Large intestine (tissue), 3 donors: ENCODE measurements around the gene NCAPH2. TPM values are rescaled to one million over a fixed set of nuclear protein-coding genes. Genes with fewer than 3 reads are reported as not detected.

ENCODE experiments used
- DNase-seq, 2 donors: peaks; one replicate each; pipeline versions ENCODE4 v3.0.0 to v3.0.0-alpha.2; 2013
- H3K27ac ChIP-seq: one replicate; pipeline ENCODE4 v1.5.1; 2013; ENCODE audit warnings: low read length
- H3K27me3 ChIP-seq: 2 replicates; pipeline ENCODE4 v1.6.1; 2013; ENCODE audit warnings: low read length; ENCODE audit not compliant: control insufficient read depth, insufficient read depth
- H3K36me3 ChIP-seq: 2 replicates; pipeline ENCODE4 v1.6.1; 2013; ENCODE audit warnings: low read length; ENCODE audit not compliant: control insufficient read depth, insufficient read depth
- H3K4me1 ChIP-seq: one replicate; pipeline ENCODE4 v1.6.1; 2013; ENCODE audit warnings: low read length; ENCODE audit not compliant: control insufficient read depth, insufficient read depth
- H3K4me3 ChIP-seq: one replicate; pipeline ENCODE4 v1.5.1; 2013; ENCODE audit warnings: low read length
- H3K9me3 ChIP-seq: one replicate; pipeline ENCODE4 v1.6.1; 2013; ENCODE audit warnings: mild to moderate bottlenecking, low read depth, low read length, moderate library complexity; ENCODE audit not compliant: control insufficient read depth
- WGBS: methylation state at CpG from one replicate; pipeline ENCODE4 v1.1.5; 2013; ENCODE audit warnings: low lambda C conversion rate; ENCODE audit not compliant: insufficient coverage; 5-methylcytosine and 5-hydroxymethylcytosine counted together
- polyA plus RNA-seq: library from polyadenylated mRNA; unstranded; fragments of 120-200 nt; gene quantifications from one replicate; pipeline ENCODE4 v1.2.1, GENCODE V29; 2013

NCAPH2 gene
- polyA plus RNA-seq, 1 donor: 31.2 TPM

- peaks cover 6% of the 10 kb centered on the region for H3K9me3 ChIP-seq
- peaks cover 69% of the 10 kb centered on the region for H3K27me3 ChIP-seq
- peaks cover 4% of the 10 kb centered on the region for H3K4me1 ChIP-seq
- H3K4me3 ChIP-seq: no peak overlapping the region
- DNase-seq: no peak
- no peak overlapping the region for H3K27ac ChIP-seq
- WGBS: no CpG with 5 or more reads among the region's 68 CpGs
- H3K36me3 ChIP-seq: no peaks in the 10 kb centered on the region
Measured at GRCh38 chr22:50548921-50549790, 41.1 kb downstream of the NCAPH2 start.

GRCh38 chr22:50550395-50550794 lies 42.4 kb downstream of the NCAPH2 start:
- Histone ChIP-seq H3K36me3 (no peaks in the 10 kb centered on the region), H3K27me3 (peaks cover 60% of the 10 kb centered on the region), H3K4me1 (peaks cover 4% of the 10 kb centered on the region), H3K27ac (no peak overlapping the region), H3K9me3 (peaks cover 6% of the 10 kb centered on the region), H3K4me3 (no peak overlapping the region)
- WGBS: no CpG with 5 or more reads among the region's 8 CpGs
- no peak for DNase-seq

DNA sequence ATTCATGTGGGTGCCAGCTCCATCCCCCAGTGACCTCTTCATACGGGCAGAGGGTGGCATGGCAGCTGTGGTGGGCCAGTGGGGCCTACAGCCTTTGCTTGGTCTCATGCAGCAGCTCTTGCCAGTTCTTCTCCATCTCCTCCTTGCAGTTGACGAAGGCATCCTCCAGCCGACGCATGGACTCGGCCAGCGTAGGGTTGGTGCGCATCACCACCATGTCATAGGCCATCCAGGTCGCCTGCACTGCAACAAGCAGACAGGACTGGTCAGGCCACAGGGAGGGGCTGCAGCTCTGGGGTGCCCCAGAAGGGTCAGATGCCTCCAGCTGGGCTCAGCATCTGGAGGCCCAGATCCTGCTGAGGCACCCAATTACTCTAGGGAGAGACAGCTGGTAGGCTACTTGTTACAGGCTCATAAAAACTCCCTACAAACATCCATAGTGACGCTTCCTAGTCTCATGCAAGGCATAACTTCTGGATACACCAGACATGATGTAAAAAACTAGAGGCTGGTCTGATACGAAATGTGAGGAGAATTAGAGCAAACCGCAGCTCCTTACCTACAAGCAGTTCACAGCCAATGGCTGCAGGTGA lies 43.2 kb downstream of the NCAPH2 start:
- Histone ChIP-seq H3K9me3 (peaks cover 6% of the 10 kb centered on the region), H3K27me3 (peaks cover 54% of the 10 kb centered on the region), H3K4me1 (peaks cover 4% of the 10 kb centered on the region), H3K4me3 (no peak overlapping the region), H3K27ac (no peak overlapping the region), H3K36me3 (no peaks in the 10 kb centered on the region)
- no CpG with 5 or more reads among the region's 11 CpGs for WGBS
- no peak for DNase-seq

DNA sequence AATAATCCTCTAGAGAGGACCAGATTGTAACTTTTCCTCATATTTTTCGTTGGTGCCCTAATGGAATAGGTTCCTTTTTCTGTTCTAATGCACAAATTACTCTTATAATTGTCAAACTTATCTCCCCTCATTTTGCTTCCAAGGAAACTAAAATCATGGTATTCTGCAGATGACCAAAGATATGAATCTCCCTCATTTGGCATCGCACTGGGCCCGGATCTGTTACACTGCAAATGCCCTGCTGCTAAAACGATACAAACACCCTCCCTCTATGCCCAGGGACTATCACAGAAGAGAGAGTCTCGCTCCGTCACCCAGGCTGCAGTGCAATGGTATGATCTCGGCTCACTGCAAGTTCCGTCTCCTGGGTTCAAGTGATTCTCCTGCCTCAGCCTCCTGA lies 45.3 kb downstream of the NCAPH2 start:
- 50% methylated on average over 1 of the region's 8 CpGs for WGBS
- Histone ChIP-seq H3K27ac (no peak overlapping the region), H3K27me3 (peaks cover 42% of the 10 kb centered on the region), H3K36me3 (no peaks in the 10 kb centered on the region), H3K9me3 (peaks cover 6% of the 10 kb centered on the region), H3K4me3 (no peak overlapping the region), H3K4me1 (peaks cover 4% of the 10 kb centered on the region)
- no peak for DNase-seq

GRCh38 chr22:50556703-50557102 lies 48.7 kb downstream of the NCAPH2 start:
- WGBS: 100% methylated on average over 1 of the region's 5 CpGs
- Histone ChIP-seq H3K9me3 (no peaks in the 10 kb centered on the region), H3K27ac (no peak overlapping the region), H3K36me3 (no peaks in the 10 kb centered on the region), H3K4me1 (no peaks in the 10 kb centered on the region), H3K27me3 (peaks cover 31% of the 10 kb centered on the region), H3K4me3 (no peak overlapping the region)
- no peak for DNase-seq

GRCh38 chr22:50560034-50560433 lies 52.0 kb downstream of the NCAPH2 start:
- DNase-seq: no peak
- peaks cover 32% of the 10 kb centered on the region for H3K27me3 ChIP-seq

GRCh38 chr22:50561401-50562358 lies 53.7 kb downstream of the NCAPH2 start:
- no CpG with 5 or more reads among the region's 34 CpGs for WGBS
- Histone ChIP-seq H3K4me1 (peaks cover 6% of the 10 kb centered on the region), H3K27me3 (peaks cover 25% of the 10 kb centered on the region), H3K36me3 (no peaks in the 10 kb centered on the region), H3K4me3 (no peak overlapping the region), H3K27ac (no peak overlapping the region), H3K9me3 (no peaks in the 10 kb centered on the region)
- DNase-seq: no peak

More at GRCh38 chr22:50560034-50560433, 52.0 kb downstream of the NCAPH2 start:
- Histone ChIP-seq H3K4me3 (no peak overlapping the region), H3K9me3 (no peaks in the 10 kb centered on the region), H3K27ac (no peak overlapping the region), H3K4me1 (peaks cover 6% of the 10 kb centered on the region), H3K36me3 (no peaks in the 10 kb centered on the region)
- WGBS: no CpG with 5 or more reads among the region's 3 CpGs

- DNase-seq: peak; percentile 95 to 96
- H3K27me3 ChIP-seq: peaks cover 23% of the 10 kb centered on the region
- peak within 1 kb of the TSS; percentile 60 for H3K4me3 ChIP-seq
- peak within 1 kb of the TSS; percentile 81 for H3K27ac ChIP-seq
- no peaks in the 10 kb centered on the region for H3K9me3 ChIP-seq
- H3K36me3 ChIP-seq: peaks cover under 1% of the 10 kb centered on the region
- H3K4me1 ChIP-seq: peaks cover 6% of the 10 kb centered on the region
- WGBS: no CpG with 5 or more reads among the region's 61 CpGs
Measured at GRCh38 chr22:50562523-50563412, 54.7 kb downstream of the NCAPH2 start, which contains the start of gene SYCE3. Gene SYCE3, minus strand, starts transcription at chr22:50562919. Its CDS starts 6,514 bp downstream, at chr22:50556405.

DNA sequence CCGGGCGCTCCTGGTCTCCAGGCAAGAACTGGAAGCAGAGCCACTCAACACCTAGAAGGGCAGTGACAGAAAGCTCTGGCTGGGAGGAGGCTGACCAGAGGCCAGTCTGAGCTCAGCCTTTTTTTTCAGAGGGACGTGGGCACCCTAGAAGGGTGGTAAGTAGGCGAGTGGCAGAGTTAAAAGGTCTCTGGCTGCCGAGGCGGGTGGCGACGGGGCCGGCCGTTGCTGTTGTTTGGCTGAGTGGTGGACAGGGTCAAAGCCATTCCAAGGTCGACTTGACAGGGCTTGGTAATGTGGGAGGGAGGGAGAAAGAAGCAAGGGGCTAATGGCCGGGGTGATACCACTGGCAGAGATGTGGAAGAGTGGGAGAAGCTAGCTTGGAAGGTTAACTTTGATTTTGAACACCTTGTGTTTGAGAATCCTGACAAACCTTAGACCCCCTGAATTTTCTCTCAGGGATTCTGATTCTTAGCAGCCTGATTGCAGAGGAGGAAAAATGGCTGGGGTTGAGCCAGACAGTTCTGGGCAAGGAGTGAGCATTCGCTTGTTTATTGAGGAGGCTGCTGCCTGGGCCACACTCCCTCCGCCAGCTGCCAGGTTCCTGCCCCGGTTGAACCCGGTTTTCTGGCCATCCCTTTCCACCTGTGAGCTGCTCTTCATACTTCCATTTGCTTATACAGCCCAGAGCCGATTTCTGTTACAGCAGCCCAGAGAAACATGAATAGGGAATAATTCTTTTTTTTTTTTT lies 55.6 kb downstream of the NCAPH2 start:
- H3K4me3 ChIP-seq: peak overlapping the region; percentile 60
- H3K36me3 ChIP-seq: peaks cover 4% of the 10 kb centered on the region
- no peaks in the 10 kb centered on the region for H3K9me3 ChIP-seq
- no peak for DNase-seq
- WGBS: 72% methylated on average over 2 of the region's 17 CpGs
- H3K27me3 ChIP-seq: peaks cover 17% of the 10 kb centered on the region
- peaks cover 6% of the 10 kb centered on the region for H3K4me1 ChIP-seq
- H3K27ac ChIP-seq: peak overlapping the region; percentile 81
